IgD-negative memory B cell (primary cell): ENCODE data around the gene BCLAF1. TPM values are rescaled to one million over a fixed set of nuclear protein-coding genes. Genes with fewer than 3 reads are reported as not detected.
"Not testable (repeated sequence)": the region's sequence is repeated elsewhere in the genome, so short reads cannot be mapped to it uniquely, and the experiment has no call there.

ENCODE experiments used
- H3K27ac Mint-ChIP-seq, 3 donors: one replicate each; pipeline ENCODE4 v1.8.0; 2020 to 2022; ENCODE audit warnings: mild to moderate bottlenecking in 3 of 3, mixed read lengths in 3 of 3, moderate library complexity in 1 of 3
- H3K27me3 Mint-ChIP-seq: one replicate; pipeline ENCODE4 v1.8.0; 2021; ENCODE audit warnings: mixed read lengths
- H3K36me3 Mint-ChIP-seq: one replicate; pipeline ENCODE4 v1.8.0; 2020; ENCODE audit warnings: mild to moderate bottlenecking, mixed read lengths
- H3K4me1 Mint-ChIP-seq, 3 donors: one replicate each; pipeline ENCODE4 v1.8.0; 2020 to 2022; ENCODE audit warnings: mixed read lengths in 3 of 3, mild to moderate bottlenecking in 1 of 3
- H3K4me3 Mint-ChIP-seq, 4 donors: one replicate each; pipeline ENCODE4 v1.8.0; 2020 to 2022; ENCODE audit warnings: mild to moderate bottlenecking in 4 of 4, mixed read lengths in 4 of 4, moderate library complexity in 3 of 4
- H3K9me3 Mint-ChIP-seq, 3 donors: one replicate each; pipeline ENCODE4 v1.8.0; 2020 to 2021; ENCODE audit warnings: mixed read lengths in 3 of 3, mild to moderate bottlenecking in 1 of 3
- polyA plus RNA-seq: library from polyadenylated mRNA; unstranded; fragments of 300-500 nt; fragmentation: Illumina TruSeq; gene quantifications from one replicate; pipeline ENCODE4 v1.2.3, GENCODE V29; 2021

The BCLAF1 gene
- polyA plus RNA-seq, 1 donor from 2014 or later: 137 TPM

DNA sequence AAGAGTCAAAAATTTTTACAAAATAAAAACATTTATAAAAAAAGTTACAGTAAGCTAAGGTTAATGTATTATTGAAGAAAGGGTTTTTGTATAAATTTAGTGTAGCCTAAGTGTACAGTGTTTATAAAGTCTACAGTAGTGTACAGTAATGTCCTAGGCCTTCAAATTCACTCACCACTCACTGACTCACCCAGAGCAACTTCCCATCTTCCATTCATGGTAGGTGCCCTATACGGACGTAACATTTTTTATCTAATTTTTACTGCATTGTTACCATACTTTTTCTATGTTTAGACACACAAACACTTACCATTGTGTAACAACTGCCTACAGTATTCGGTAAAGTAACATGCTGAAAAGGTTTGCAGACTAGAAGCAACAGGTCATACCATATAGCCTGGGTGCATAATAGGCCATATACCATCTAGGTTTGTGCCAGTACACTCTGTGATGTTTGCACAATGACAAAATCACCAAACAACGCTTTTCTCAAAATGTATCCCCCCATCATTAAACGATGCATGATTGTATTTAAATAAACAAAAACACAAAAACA lies 45.5 kb downstream of the BCLAF1 start:
- no peaks in the 10 kb centered on the region for H3K9me3 Mint-ChIP-seq
- peaks cover 4 to 6% (median 5%) of the 10 kb centered on the region in 3 donors for H3K4me1 Mint-ChIP-seq
- H3K27me3 Mint-ChIP-seq: no peaks in the 10 kb centered on the region
- no peak overlapping the region for H3K27ac Mint-ChIP-seq
- H3K36me3 Mint-ChIP-seq: peaks cover 1% of the 10 kb centered on the region
- no peak overlapping the region for H3K4me3 Mint-ChIP-seq

DNA sequence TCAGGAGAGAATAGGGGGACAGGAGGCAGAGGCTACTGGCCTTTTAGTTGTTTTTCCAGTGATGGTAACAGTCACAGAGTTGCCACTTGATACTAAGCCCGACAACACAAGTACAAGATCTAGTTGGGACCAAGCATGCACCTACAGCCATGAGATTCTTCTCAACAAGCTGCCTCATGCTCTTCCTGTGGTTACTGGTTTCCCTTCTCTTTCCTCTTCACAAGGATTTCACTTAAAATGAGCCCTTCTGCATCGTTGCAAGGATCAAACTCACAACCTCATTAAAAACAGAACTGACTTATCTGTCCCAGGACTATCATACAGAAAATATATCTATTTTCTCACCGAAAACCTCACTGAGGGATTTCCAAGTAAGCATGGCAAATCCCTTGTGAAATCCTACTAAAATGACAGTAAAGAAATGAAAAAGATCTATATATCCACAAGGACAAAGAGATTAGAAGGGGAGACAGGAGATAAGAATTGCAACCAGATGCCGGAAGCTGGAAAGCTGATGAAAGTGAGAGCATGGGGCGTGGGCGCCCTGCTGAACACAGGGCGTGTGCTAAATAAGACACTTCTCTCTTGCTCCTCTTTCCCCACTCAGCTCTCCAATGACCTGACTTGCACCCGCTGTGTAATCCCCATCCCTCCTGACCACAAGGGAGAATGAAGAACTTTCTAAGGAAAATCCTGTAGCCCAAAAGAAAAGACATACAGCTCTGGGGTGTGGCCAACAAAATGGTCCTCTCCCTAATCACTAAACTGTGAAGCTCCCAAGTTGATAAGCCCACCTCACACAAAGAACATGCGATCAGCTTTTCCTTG lies 53.0 kb downstream of the BCLAF1 start:
- Mint-ChIP-seq H3K36me3 (peaks cover 6% of the 10 kb centered on the region), H3K27ac (no peak overlapping the region), H3K27me3 (no peaks in the 10 kb centered on the region), H3K4me3 (no peak overlapping the region), H3K9me3 (no peaks in the 10 kb centered on the region), H3K4me1 (peaks cover 0 to 3% (median 0%) of the 10 kb centered on the region in 3 donors)

DNA sequence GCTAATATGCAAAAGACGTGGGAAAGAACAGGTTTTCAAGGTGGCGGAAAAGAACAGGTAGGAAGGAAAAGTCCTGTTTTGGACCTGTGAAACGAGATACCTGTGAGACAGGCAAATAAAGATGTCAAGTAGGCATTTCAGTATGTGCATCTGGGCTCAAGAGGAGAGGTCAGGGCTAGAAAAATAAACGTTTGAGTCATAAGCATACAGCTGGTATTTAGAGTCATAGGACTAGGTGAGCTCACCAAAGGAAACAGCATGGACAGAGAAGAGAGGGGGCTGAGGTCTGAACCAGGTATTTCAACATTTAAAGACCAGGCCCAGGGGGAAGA lies 54.4 kb downstream of the BCLAF1 start:
- Mint-ChIP-seq H3K4me3 (no peak overlapping the region), H3K9me3 (no peaks in the 10 kb centered on the region), H3K27ac (peak overlapping the region in 1 of 3 donors; percentile 17), H3K36me3 (peaks cover 6% of the 10 kb centered on the region), H3K4me1 (peaks cover 0 to 3% (median 0%) of the 10 kb centered on the region in 3 donors), H3K27me3 (no peaks in the 10 kb centered on the region)

DNA sequence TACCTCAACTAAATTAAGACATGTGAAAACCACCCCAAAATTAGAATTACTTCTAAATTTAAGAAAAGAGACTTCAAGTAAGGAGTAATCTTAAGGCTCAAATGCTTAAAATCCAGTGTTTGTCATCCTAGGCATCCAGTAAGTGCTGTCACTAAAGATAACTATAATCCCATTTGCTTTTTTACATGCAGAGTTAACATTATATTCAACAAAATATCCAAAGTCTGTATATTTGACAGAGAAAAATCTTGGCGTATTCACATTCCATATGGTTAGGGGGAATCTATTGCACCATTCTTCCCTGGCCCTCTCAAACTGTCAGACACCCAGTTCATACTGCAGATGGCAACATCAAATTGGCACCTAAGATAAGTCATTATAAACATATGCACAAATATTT lies 56.9 kb downstream of the BCLAF1 start:
- Mint-ChIP-seq H3K9me3 (no peaks in the 10 kb centered on the region), H3K27me3 (no peaks in the 10 kb centered on the region), H3K27ac (no peak overlapping the region), H3K4me3 (no peak overlapping the region), H3K4me1 (peaks cover 0 to 8% (median 5%) of the 10 kb centered on the region in 3 donors), H3K36me3 (peaks cover 6% of the 10 kb centered on the region)

DNA sequence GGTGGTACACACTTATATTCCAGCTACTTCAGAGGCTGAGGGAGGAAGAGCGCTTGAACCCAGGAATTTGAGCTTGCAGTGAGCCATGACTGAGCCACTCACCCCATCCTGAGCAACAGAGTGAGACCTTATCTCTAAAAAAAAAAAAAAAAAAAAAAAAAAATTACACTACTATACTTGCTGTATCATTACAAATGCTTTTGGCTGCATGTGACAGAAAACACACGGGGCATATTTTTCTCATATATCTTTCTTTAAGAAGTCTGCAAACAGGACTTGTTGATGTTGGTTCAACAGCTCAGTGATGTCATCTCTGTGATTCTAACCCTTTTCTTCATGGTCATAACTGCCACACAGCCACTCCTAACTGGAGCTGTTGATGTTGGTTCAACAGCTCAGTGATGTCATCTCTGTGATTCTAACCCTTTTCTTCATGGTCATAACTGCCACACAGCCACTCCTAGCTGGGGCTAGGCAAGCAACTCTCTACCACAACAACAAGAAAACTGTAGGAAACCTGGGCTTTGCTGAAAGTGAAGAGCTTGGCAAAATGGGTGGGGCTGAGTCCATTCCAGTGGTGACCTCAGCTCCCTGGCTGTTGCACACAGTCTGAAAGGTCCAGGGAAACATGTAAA lies 59.3 kb downstream of the BCLAF1 start:
- Mint-ChIP-seq H3K27ac (no peak overlapping the region), H3K4me1 (peaks cover 6 to 11% (median 10%) of the 10 kb centered on the region in 3 donors), H3K4me3 (no peak overlapping the region), H3K36me3 (peaks cover 3% of the 10 kb centered on the region), H3K27me3 (no peaks in the 10 kb centered on the region), H3K9me3 (no peaks in the 10 kb centered on the region)

DNA sequence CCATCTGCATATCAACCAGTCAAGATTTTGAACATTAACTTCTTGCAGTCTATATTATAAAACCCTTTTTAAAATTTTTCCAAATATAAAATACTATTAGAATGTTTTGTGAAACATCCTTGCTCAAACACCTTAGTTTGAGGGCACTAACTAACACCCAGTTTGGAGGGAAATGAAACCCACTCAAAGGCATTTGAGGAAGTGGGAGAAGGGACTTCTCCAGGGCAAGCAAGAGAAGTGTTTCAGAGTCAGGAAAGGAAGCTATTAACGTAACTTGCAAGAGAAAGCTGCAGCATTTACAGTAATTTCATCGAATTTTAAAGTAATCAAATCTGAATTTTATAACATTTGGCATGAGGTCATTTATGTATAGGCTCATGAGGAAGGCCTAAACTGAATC lies 60.8 kb downstream of the BCLAF1 start:
- no peaks in the 10 kb centered on the region for H3K27me3 Mint-ChIP-seq
- peaks cover 6 to 11% (median 10%) of the 10 kb centered on the region in 3 donors for H3K4me1 Mint-ChIP-seq
- no peak overlapping the region for H3K4me3 Mint-ChIP-seq
- no peak overlapping the region for H3K27ac Mint-ChIP-seq
- no peaks in the 10 kb centered on the region for H3K9me3 Mint-ChIP-seq
- no peaks in the 10 kb centered on the region for H3K36me3 Mint-ChIP-seq

DNA sequence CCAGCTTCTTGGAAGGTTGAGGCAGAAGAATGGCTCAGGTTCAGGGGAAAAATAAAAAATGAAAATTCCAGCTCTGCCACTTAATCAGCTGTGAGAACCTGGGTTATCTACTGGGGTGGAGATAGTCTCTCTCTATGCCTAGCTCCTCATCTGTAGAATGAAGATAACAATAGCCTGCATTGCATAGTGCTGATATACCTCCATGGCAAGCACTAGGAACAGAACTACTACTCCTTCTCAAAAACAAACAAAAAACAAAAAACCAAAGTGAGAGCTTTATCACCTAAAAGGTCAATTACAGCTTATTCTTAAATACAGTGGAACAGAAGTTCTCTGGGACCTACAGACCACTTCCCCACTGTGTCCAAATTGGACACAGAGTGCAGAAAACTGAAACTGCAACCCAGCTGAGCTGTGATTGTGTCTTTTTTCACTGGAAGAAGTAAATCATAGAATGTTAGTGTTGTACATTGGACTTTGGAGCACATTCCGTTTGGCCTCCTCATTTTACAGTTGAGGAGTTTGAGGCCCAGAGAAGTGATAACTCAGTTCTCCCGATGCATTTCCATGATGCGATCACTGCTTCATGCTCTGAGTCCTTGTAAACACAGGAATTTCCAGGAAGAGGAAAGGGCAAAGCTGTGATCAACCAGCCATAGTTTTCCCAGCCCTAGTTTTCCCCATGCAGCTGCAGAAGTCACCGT lies 62.8 kb downstream of the BCLAF1 start:
- H3K4me3 Mint-ChIP-seq: peak overlapping the region in 3 of 4 donors; percentile 5 to 84 (median 39)
- H3K27me3 Mint-ChIP-seq: no peaks in the 10 kb centered on the region
- H3K9me3 Mint-ChIP-seq: no peaks in the 10 kb centered on the region
- H3K27ac Mint-ChIP-seq: peak overlapping the region in 1 of 3 donors; percentile 45
- H3K36me3 Mint-ChIP-seq: no peaks in the 10 kb centered on the region
- peaks cover 6 to 11% (median 10%) of the 10 kb centered on the region in 3 donors for H3K4me1 Mint-ChIP-seq

DNA sequence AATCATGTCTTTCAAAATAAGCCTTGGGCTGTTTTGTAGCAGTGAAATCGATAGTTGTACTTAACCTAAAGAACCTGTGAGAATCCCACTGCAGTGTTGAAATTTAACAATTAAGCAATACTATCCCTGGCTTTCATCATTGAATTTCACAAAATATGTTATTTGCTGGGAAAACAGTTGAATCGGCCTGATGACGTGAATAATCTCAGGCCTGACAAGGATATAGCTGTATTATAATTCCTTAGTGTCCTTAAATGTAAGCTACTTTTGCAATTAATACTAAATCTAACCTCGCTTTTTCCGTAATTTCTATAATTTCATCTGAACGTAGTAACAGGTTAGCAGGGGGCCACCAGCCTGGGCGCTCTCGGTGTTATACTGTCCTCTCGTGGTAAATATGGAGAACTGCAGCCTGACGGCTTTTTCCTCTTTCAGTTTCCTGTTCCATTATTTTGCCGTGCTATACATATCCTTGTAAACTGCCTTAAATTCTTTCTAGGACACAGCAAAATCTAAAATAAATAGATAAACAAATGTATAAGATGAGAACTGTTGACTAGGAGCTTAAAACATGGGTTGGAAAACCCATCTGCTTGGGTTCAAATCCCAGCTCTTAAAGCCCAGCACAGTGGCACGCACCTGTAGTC lies 63.5 kb downstream of the BCLAF1 start:
- Mint-ChIP-seq H3K36me3 (no peaks in the 10 kb centered on the region), H3K27me3 (no peaks in the 10 kb centered on the region), H3K4me1 (peaks cover 6 to 11% (median 10%) of the 10 kb centered on the region in 3 donors), H3K9me3 (no peaks in the 10 kb centered on the region), H3K4me3 (peak overlapping the region in 3 of 4 donors; percentile 5 to 84 (median 39)), H3K27ac (peak overlapping the region in 1 of 3 donors; percentile 45)

DNA sequence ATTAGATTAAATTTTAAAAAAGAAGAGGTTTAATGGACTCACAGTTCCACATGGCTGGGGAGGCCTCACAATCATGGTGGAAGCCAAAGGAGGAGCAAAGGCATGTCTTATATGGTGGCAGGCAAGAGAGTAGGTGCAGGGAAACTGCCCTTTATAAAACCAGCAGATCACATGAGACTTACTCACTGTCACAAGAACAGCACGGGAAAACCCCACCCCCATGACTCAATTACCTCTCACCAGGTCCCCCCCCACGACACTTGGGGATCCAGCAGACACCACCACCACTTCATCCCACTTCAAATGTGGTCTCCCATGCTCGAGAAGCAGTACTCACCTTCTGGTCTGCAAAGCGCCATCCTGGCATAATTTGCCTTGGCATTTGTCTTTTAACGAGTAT lies 64.2 kb downstream of the BCLAF1 start:
- peaks cover 0 to under 1% (median under 1%) of the 10 kb centered on the region in 3 donors for H3K9me3 Mint-ChIP-seq
- no peak overlapping the region for H3K4me3 Mint-ChIP-seq
- no peaks in the 10 kb centered on the region for H3K36me3 Mint-ChIP-seq
- peaks cover 6 to 11% (median 10%) of the 10 kb centered on the region in 3 donors for H3K4me1 Mint-ChIP-seq
- no peak overlapping the region for H3K27ac Mint-ChIP-seq
- H3K27me3 Mint-ChIP-seq: no peaks in the 10 kb centered on the region

DNA sequence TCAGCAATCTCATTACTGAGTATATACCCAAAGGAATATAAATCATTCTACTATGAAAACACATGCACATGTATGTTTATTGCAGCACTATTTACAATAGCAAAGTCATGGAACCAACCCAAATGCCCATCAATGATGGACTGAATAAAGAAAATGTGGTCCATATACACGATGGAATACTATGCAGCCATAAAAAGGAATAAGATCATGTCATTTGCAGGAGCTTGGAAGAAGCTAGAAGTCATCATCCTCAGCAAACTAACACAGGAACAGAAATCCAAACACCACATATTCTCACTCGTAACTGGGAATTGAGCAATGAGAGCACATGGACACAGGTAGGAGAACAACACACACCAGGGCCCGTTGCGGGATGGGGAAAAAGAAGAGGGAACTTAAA lies 64.7 kb downstream of the BCLAF1 start:
- H3K27me3 Mint-ChIP-seq, H3K4me3 Mint-ChIP-seq, H3K36me3 Mint-ChIP-seq, H3K27ac Mint-ChIP-seq, H3K9me3 Mint-ChIP-seq: not testable (repeated sequence)
- H3K4me1 Mint-ChIP-seq: peaks cover 6 to 11% (median 10%) of the 10 kb centered on the region in 3 donors

DNA sequence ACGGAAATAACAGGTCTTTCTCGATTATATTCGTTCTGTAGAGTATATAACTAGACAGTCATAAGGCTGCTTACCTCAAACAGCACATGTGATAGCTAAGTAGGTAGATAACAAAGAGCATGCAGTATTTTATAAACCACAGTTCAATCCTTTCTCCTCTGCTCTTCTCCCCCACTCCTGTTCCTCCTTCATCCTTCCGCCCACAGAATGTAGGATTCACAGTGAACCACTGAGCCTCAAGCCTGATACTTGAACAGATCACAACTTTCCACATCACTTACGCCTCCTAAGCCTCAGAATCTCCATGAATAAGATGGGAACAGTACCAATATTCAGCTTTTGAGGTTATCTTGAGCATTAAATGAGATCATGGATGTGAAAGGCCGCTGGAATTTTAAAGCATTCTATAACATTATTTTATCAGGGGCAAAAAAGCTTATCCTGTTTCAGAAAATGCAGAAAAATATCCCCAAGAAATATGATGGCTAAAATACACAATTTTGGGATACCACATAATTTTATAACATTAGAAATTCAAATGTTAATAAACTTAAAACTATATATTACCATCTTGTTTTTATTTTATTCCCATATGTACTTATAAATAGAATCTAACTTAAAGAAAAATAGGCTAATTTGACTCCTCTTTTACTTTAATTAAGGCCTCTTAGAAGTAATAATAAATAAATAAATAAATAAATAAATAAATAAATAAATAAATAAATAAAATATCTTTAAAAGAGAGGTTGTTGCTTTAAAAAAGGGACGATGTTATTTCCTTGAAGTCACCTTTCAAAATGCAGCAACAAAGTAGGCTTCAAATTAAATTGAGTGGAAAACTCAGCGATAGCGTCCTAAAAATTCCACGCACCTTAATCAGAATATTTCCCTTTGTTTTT lies 72.9 kb downstream of the BCLAF1 start:
- H3K36me3 Mint-ChIP-seq: peaks cover 5% of the 10 kb centered on the region
- no peak overlapping the region for H3K27ac Mint-ChIP-seq
- H3K9me3 Mint-ChIP-seq: peaks cover 2 to 16% (median 3%) of the 10 kb centered on the region in 3 donors
- H3K27me3 Mint-ChIP-seq: no peaks in the 10 kb centered on the region
- H3K4me3 Mint-ChIP-seq: no peak overlapping the region
- peaks cover 0 to 2% (median 0%) of the 10 kb centered on the region in 3 donors for H3K4me1 Mint-ChIP-seq

DNA sequence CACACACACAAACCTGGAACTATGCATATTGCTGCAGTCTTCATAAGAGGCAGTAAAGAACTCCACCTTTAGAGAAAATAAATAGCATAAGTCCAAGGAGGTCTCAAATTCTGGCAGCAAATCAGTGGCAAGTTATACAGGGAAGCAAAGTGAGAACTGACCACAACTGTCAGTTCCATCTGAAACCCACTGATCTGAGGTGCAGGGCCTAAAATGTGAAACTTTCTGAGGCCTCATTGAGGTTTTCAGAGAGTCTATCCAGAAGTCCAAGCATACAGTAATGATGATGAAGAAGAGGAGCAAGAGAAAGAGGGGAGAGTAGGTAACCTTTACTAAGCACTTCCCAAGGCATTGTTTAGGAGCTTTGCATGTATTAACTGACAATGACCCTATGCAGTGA lies 75.8 kb downstream of the BCLAF1 start:
- Mint-ChIP-seq H3K27ac (no peak overlapping the region), H3K9me3 (peaks cover 0 to 3% (median 0%) of the 10 kb centered on the region in 3 donors), H3K36me3 (peaks cover 5% of the 10 kb centered on the region), H3K4me1 (peaks cover 0 to 2% (median 0%) of the 10 kb centered on the region in 3 donors), H3K27me3 (no peaks in the 10 kb centered on the region), H3K4me3 (no peak overlapping the region)

DNA sequence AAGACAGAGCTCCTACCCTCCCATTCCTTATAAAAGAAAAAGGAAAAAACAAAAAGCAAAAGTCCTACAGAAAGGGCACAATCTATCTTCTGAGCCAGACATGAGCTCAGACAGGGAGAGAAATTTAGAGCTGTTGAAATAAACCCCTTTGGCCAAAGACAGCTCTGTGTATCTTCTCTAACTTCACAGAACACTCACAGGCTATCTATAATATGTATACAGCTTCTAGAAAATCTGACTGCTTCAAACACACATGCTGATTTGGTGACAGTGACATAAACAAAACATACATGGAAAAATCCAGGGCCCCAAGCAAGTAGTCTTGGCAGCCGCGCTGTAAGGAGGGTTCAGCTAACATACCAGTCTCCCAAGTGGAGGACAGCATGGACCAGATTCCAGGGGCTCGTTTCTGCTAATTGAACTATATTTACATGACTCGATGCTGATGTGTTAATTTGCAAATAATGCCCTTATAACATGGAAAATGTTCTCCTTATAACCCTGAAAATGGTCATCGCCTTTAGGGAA lies 76.6 kb downstream of the BCLAF1 start:
- no peak overlapping the region for H3K4me3 Mint-ChIP-seq
- H3K27me3 Mint-ChIP-seq: no peaks in the 10 kb centered on the region

More for the DNA sequence above, 76.6 kb downstream of the BCLAF1 start:
- H3K9me3 Mint-ChIP-seq: no peaks in the 10 kb centered on the region
- peaks cover 0 to 2% (median 0%) of the 10 kb centered on the region in 3 donors for H3K4me1 Mint-ChIP-seq
- H3K27ac Mint-ChIP-seq: no peak overlapping the region
- H3K36me3 Mint-ChIP-seq: peaks cover 3% of the 10 kb centered on the region
